ENCODE data around the gene LCORL. TPM values are rescaled to one million over a fixed set of nuclear protein-coding genes. Genes with fewer than 3 reads are reported as not detected.

Gene LCORL
- polyA plus RNA-seq, 1 donor from 2014 or later, result 11.6 TPM

DNA sequence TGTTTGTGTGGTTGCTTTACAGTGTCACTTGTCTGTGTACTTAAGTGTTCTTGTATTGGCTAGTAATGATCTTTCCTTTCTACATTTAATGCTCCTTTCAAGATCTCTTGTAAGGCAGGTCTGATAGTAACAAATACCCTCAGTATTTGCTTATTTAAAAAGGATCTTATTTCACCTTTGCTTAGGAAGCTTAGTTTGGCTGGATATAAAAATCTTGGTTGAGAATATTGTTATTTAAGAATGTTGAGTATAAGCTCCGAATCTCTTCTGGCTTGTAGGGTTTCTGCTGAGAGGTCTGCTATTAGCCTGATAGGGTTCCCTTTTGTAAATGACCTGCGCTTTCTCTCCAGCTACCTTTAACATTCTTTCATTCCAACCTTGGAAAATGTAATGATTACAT is 35.7 kb downstream of the LCORL start:
- peaks cover 2 to 7% (median 5%) of the 10 kb centered on the region in 3 donors for H3K4me1 Mint-ChIP-seq
- peaks cover 8 to 29% (median 17%) of the 10 kb centered on the region in 3 donors for H3K9me3 Mint-ChIP-seq
- no peaks in the 10 kb centered on the region for H3K27me3 Mint-ChIP-seq
- H3K36me3 Mint-ChIP-seq, result peaks cover 8% of the 10 kb centered on the region
- no peak overlapping the region for H3K4me3 Mint-ChIP-seq
- no peak overlapping the region for H3K27ac Mint-ChIP-seq

- peaks cover 1 to 16% (median 5%) of the 10 kb centered on the region in 3 donors for H3K4me1 Mint-ChIP-seq
- no peak overlapping the region for H3K27ac Mint-ChIP-seq
- H3K27me3 Mint-ChIP-seq, result no peaks in the 10 kb centered on the region
- H3K36me3 Mint-ChIP-seq, result peaks cover 9% of the 10 kb centered on the region
- no peak overlapping the region for H3K4me3 Mint-ChIP-seq
- H3K9me3 Mint-ChIP-seq, result peaks cover 7 to 30% (median 15%) of the 10 kb centered on the region in 3 donors
Observed at GRCh38 chr4:17981063-17981462, 40.5 kb downstream of the LCORL start.

GRCh38 chr4:17968721-17969120 is 52.8 kb downstream of the LCORL start:
- Mint-ChIP-seq H3K27ac (no peak overlapping the region), H3K36me3 (peaks cover 5% of the 10 kb centered on the region), H3K27me3 (no peaks in the 10 kb centered on the region), H3K4me3 (no peak overlapping the region), H3K4me1 (peaks cover 2 to 7% (median 7%) of the 10 kb centered on the region in 3 donors), H3K9me3 (no peaks in the 10 kb centered on the region)

DNA sequence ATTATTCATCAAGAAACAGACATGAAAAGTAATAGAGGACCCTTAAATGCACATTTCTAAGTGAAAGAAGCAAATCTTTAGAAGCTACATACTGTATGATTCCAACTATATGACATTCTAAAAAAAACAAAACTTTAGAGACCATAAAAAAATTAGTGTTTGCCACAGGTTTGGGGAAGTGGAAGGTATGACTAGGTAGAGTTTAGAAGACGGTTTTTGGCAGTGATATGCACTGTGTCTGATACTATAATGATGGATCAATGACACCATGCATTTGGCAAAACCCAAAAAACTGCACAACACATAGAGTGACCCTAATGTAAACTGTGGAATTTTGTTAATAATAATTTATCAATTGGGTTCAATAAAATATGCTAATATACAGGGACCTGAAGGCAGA is 54.5 kb downstream of the LCORL start:
- Mint-ChIP-seq H3K4me1 (peaks cover 2 to 11% (median 7%) of the 10 kb centered on the region in 3 donors), H3K9me3 (no peaks in the 10 kb centered on the region), H3K27ac (no peak overlapping the region), H3K27me3 (no peaks in the 10 kb centered on the region), H3K36me3 (peaks cover 2% of the 10 kb centered on the region), H3K4me3 (no peak overlapping the region)

DNA sequence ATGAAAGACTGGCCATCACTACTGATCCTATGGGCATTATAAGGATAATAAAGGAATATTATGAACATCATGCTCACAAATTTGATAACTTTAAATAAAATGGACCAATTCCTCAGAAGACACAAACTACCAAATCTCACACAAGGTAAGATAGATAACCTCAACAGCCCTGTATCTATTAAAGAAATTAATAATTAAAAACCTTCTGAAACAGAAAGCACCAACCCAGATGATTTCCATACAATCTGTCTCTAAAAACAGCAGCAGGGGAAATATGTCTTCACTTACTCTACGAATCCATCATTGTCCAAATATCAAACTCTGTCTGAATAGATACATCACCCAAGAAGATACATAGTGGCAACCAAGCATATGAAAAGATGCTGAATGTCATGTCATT is 55.2 kb downstream of the LCORL start:
- no peak overlapping the region for H3K4me3 Mint-ChIP-seq
- H3K4me1 Mint-ChIP-seq, result peaks cover 2 to 12% (median 7%) of the 10 kb centered on the region in 3 donors
- no peak overlapping the region for H3K27ac Mint-ChIP-seq
- no peaks in the 10 kb centered on the region for H3K9me3 Mint-ChIP-seq
- peaks cover 2% of the 10 kb centered on the region for H3K36me3 Mint-ChIP-seq
- no peaks in the 10 kb centered on the region for H3K27me3 Mint-ChIP-seq

DNA sequence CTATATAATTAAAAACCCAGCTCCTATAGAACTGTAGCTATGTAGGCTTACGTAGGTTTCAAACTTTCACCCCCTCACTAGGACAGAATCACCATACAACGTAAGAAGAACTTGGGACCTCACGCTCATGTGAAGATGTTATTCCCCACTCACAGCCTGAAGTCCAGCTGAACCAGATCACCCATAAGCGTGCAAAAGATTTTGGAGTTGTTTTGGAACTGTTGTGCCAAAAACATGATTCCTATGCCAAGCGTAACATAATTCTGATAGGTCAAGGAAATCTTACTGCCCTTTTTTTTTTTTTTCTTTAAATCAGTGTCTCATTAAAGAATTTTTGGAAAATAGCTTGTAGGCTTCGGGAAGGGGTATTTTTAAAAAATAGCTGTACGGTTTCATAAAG is 57.0 kb downstream of the LCORL start:
- Mint-ChIP-seq H3K27ac (no peak overlapping the region), H3K4me3 (no peak overlapping the region), H3K9me3 (no peaks in the 10 kb centered on the region), H3K4me1 (peaks cover 2 to 12% (median 4%) of the 10 kb centered on the region in 3 donors), H3K27me3 (no peaks in the 10 kb centered on the region), H3K36me3 (peaks cover 2% of the 10 kb centered on the region)

DNA sequence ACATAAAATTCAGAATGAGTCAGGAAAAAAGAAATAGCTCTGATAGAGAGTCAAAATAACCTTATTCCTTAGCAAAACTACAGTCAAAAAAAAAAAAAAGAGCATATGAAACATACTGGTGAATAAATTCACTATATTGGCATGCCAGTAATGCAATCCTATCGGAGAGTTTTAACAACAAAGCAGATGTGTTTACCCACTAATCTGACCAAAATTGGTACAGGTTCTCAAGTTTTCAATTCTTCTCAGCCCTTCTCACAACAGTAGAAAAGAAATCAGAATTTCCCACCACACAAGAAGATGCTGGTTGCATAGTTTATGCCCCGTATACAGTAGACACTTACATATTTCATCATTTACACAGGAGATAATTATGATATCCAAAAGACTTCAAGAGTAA is 59.4 kb downstream of the LCORL start:
- H3K9me3 Mint-ChIP-seq, result peaks cover 0 to 3% (median 0%) of the 10 kb centered on the region in 3 donors
- peaks cover 12% of the 10 kb centered on the region for H3K36me3 Mint-ChIP-seq
- no peak overlapping the region for H3K4me3 Mint-ChIP-seq
- H3K4me1 Mint-ChIP-seq, result peaks cover 0 to 11% (median 4%) of the 10 kb centered on the region in 3 donors
- no peaks in the 10 kb centered on the region for H3K27me3 Mint-ChIP-seq
- no peak overlapping the region for H3K27ac Mint-ChIP-seq

GRCh38 chr4:17961249-17961648 is 60.3 kb downstream of the LCORL start:
- no peak overlapping the region for H3K27ac Mint-ChIP-seq
- H3K9me3 Mint-ChIP-seq, result peaks cover 0 to 6% (median 0%) of the 10 kb centered on the region in 3 donors
- peaks cover 14% of the 10 kb centered on the region for H3K36me3 Mint-ChIP-seq
- no peak overlapping the region for H3K4me3 Mint-ChIP-seq
- H3K4me1 Mint-ChIP-seq, result peaks cover 0 to 5% (median 2%) of the 10 kb centered on the region in 3 donors
- no peaks in the 10 kb centered on the region for H3K27me3 Mint-ChIP-seq

DNA sequence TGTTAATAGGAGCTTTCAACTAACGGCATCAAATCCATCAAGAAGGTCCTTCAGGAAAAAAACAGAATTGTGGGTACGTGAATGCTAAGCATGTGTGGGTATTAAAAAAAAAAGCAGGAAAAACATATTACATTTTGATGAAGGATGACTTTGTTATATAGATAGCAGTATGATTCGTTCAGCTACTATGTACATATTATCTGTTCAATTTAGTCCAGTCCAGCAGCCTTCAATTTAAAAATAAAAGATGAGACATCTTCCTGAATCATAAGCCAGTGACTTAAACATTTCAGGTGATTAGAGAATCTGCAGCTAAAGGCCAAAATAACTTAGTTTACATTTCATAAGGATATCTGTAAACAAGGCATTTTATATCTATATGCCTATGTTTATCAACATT is 63.4 kb downstream of the LCORL start:
- H3K27me3 Mint-ChIP-seq, result no peaks in the 10 kb centered on the region
- H3K4me1 Mint-ChIP-seq, result peaks cover 0 to 5% (median 0%) of the 10 kb centered on the region in 3 donors
- no peak overlapping the region for H3K4me3 Mint-ChIP-seq
- H3K9me3 Mint-ChIP-seq, result peaks cover 0 to 6% (median 0%) of the 10 kb centered on the region in 3 donors
- H3K27ac Mint-ChIP-seq, result peak overlapping the region in 1 of 3 donors; percentile 8
- H3K36me3 Mint-ChIP-seq, result peaks cover 25% of the 10 kb centered on the region

- Mint-ChIP-seq H3K27ac (peak overlapping the region in 1 of 3 donors; percentile 8), H3K27me3 (no peaks in the 10 kb centered on the region), H3K36me3 (peaks cover 28% of the 10 kb centered on the region), H3K4me1 (peaks cover 0 to 5% (median 0%) of the 10 kb centered on the region in 3 donors), H3K4me3 (no peak overlapping the region), H3K9me3 (peaks cover 0 to 6% (median 0%) of the 10 kb centered on the region in 3 donors)
Observed at GRCh38 chr4:17957688-17958087, 63.9 kb downstream of the LCORL start.

DNA sequence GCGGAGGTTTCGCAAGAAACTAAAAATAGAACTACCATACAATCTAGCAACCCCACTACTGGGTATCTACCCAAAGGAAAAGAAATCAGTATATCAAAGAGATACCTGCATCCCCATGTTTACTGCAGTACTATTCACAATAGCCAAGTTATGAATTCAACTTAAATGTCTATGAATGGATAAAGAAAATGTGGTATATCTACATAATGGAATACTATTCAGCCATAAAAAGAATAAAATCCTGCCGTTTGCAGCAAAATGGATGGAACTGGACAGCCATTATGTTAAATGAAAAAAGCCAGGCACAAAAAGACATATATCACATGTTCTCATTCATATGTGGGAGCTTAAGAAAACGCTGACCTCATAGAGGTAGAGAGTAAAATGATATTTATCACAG is 65.3 kb downstream of the LCORL start:
- Mint-ChIP-seq H3K27me3 (no peaks in the 10 kb centered on the region), H3K4me1 (no peaks in the 10 kb centered on the region), H3K36me3 (peaks cover 28% of the 10 kb centered on the region), H3K4me3 (no peak overlapping the region), H3K9me3 (peaks cover 0 to 6% (median 0%) of the 10 kb centered on the region in 3 donors), H3K27ac (no peak overlapping the region)

DNA sequence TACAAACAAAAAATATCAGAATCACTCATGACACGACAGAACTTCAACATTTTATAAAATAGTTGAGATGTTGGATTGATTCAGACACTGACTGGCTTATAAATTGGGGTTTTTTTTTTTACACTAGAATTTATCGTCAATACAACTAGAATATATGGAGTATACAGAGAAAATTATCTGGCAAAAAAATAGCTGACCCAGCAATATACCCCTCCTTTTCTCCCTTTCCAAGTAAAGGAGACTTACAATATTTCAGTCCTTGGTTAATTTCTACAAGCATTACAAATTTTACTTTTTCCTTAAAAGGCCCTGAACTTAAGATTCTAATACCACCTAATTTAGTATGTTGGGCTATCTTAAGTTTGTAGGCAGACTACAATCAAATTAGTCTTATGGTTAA is 76.3 kb downstream of the LCORL start:
- Mint-ChIP-seq H3K9me3 (no peaks in the 10 kb centered on the region), H3K4me3 (no peak overlapping the region), H3K27me3 (no peaks in the 10 kb centered on the region), H3K27ac (no peak overlapping the region), H3K4me1 (peaks cover 0 to 5% (median 1%) of the 10 kb centered on the region in 3 donors), H3K36me3 (no peaks in the 10 kb centered on the region)

GRCh38 chr4:17941731-17942130 is 79.8 kb downstream of the LCORL start:
- H3K36me3 Mint-ChIP-seq, result peaks cover under 1% of the 10 kb centered on the region
- H3K4me1 Mint-ChIP-seq, result peaks cover 0 to 5% (median 0%) of the 10 kb centered on the region in 3 donors
- no peaks in the 10 kb centered on the region for H3K27me3 Mint-ChIP-seq
- H3K27ac Mint-ChIP-seq, result no peak overlapping the region
- H3K9me3 Mint-ChIP-seq, result no peaks in the 10 kb centered on the region
- no peak overlapping the region for H3K4me3 Mint-ChIP-seq

- H3K9me3 Mint-ChIP-seq, result peaks cover 0 to 4% (median 2%) of the 10 kb centered on the region in 3 donors
- H3K36me3 Mint-ChIP-seq, result peaks cover 3% of the 10 kb centered on the region
- peak overlapping the region in 1 of 4 donors; percentile 2 for H3K4me3 Mint-ChIP-seq
- H3K4me1 Mint-ChIP-seq, result peaks cover 0 to 5% (median 0%) of the 10 kb centered on the region in 3 donors
- H3K27me3 Mint-ChIP-seq, result no peaks in the 10 kb centered on the region
- no peak overlapping the region for H3K27ac Mint-ChIP-seq
Observed at GRCh38 chr4:17939054-17939453, 82.5 kb downstream of the LCORL start.

GRCh38 chr4:17934286-17934685 is 87.3 kb downstream of the LCORL start:
- Mint-ChIP-seq H3K4me1 (no peaks in the 10 kb centered on the region), H3K4me3 (no peak overlapping the region), H3K9me3 (peaks cover 0 to 26% (median 5%) of the 10 kb centered on the region in 3 donors), H3K36me3 (peaks cover 15% of the 10 kb centered on the region), H3K27ac (no peak overlapping the region), H3K27me3 (no peaks in the 10 kb centered on the region)

DNA sequence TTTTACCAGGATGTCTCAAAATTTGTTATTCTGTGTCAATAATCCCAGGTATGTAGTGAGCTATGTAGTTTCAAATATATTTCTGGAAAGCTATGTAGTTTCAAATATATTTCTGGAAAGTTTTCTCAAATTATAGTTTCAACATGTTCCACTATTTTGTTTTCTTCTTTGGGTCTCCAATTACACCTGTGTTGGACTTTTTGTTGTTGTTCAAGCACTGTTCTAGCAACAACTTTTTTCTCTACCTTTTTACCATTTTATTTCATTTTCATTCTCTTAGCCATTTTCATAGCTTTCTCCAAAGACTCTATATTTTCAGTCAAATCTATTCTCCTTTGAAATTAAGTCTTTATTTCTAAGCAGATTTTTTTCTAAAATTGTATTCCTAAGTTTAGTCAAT is 88.4 kb downstream of the LCORL start:
- Mint-ChIP-seq H3K27me3 (no peaks in the 10 kb centered on the region), H3K4me3 (no peak overlapping the region), H3K4me1 (no peaks in the 10 kb centered on the region), H3K36me3 (peaks cover 21% of the 10 kb centered on the region), H3K9me3 (peaks cover 3 to 28% (median 5%) of the 10 kb centered on the region in 3 donors), H3K27ac (no peak overlapping the region)

Data from IgD-negative memory B cell (primary cell).